HG02852 (cell line): ENCODE data around the gene MPC1.

Experiments used
- ATAC-seq: cut with Tn5 transposase; IDR thresholded peaks from one replicate; pipeline ENCODE4 v1.9.1; 2021; ENCODE audit warnings: mild to moderate bottlenecking, moderate library complexity; ENCODE audit not compliant: unreplicated experiment

MPC1 gene

GRCh38 chr6:166318649-166319600, 63.8 kb downstream of the MPC1 start:
- ATAC-seq, result no peak

- no peak for ATAC-seq
These were observed 64.5 kb downstream of the MPC1 start for GRCh38 chr6:166318227-166318626.

GRCh38 chr6:166317261-166318212, 65.2 kb downstream of the MPC1 start:
- ATAC-seq, result no peak

GRCh38 chr6:166315436-166315835, 67.3 kb downstream of the MPC1 start:
- no peak for ATAC-seq
